Upper lobe of right lung (tissue), 1 donor: Measurements from ENCODE around the gene FBXO30. TPM values are rescaled to one million over a fixed set of nuclear protein-coding genes. Genes with fewer than 3 reads are reported as not detected.

Experiments used
- ATAC-seq: fragments of 200-7000 bp; cut with Tn5 transposase; one replicate; pipeline ENCODE4 v1.9.1; 2020; ENCODE audit warnings: mild to moderate bottlenecking, moderate library complexity
- DNase-seq: peaks from one replicate; pipeline ENCODE4 v3.0.0-alpha.2; 2020
- H3K27ac ChIP-seq: fragments of 200-600 bp; one replicate; pipeline ENCODE4 v1.8.0; 2022
- H3K27me3 ChIP-seq: fragments of 200-600 bp; one replicate; pipeline ENCODE4 v1.8.0; 2022; ENCODE audit warnings: mild to moderate bottlenecking
- H3K36me3 ChIP-seq: fragments of 200-600 bp; one replicate; pipeline ENCODE4 v1.8.0; 2022
- H3K4me1 ChIP-seq: fragments of 200-600 bp; one replicate; pipeline ENCODE4 v1.8.0; 2022
- H3K4me3 ChIP-seq: fragments of 200-600 bp; one replicate; pipeline ENCODE4 v1.8.0; 2022; ENCODE audit warnings: mild to moderate bottlenecking
- H3K9me3 ChIP-seq: fragments of 200-600 bp; one replicate; pipeline ENCODE4 v1.8.0; 2022
- intact Hi-C: fragments of 100-400 bp; cut with DNase I; formaldehyde crosslinking; loops from one replicate; pipeline ENCODE4 v1.11.0; 2022
- total RNA-seq: library from RNA; stranded (reverse); fragmentation: NEBNext Ultra II Directional; extraction: Animal tissue kit (Norgen Biotek cat#: 25700); gene quantifications from one replicate; pipeline ENCODE4 v1.2.1, GENCODE V29; 2021
- TF ChIP-seq, protein P1 (sequence below): fragments of 200-600 bp; IDR thresholded peaks from one replicate; pipeline ENCODE4 v1.8.0; 2022; ENCODE audit warnings: antibody characterized with exemption
- donor health status: DM: no; HTN: yes; CAD: no; lungs with severe emphysema.

The FBXO30 gene
- total RNA-seq, 1 donor from 2014 or later = 9.4 TPM

DNA sequence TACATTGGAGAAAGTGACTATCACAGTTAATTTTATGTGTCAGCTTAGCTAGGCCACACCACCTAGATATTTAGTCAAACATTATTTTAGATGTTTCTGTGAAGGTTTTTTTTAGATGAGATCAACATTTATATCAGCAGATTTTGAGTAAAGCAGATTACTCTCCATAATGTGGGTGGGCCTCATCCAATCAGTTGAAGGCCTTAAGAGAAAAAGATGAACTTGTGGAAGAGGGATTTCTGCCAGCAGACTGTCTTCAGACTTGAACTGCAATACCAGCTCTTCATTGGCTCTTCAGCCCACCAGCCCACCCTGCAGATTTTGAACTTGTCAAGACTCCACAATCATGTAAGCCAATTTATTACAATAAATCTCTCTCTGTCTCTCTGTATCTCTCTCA is 25.1 kb upstream of the FBXO30 start:
- H3K36me3 ChIP-seq = no peaks in the 10 kb centered on the region
- TF ChIP-seq, protein P1, sequence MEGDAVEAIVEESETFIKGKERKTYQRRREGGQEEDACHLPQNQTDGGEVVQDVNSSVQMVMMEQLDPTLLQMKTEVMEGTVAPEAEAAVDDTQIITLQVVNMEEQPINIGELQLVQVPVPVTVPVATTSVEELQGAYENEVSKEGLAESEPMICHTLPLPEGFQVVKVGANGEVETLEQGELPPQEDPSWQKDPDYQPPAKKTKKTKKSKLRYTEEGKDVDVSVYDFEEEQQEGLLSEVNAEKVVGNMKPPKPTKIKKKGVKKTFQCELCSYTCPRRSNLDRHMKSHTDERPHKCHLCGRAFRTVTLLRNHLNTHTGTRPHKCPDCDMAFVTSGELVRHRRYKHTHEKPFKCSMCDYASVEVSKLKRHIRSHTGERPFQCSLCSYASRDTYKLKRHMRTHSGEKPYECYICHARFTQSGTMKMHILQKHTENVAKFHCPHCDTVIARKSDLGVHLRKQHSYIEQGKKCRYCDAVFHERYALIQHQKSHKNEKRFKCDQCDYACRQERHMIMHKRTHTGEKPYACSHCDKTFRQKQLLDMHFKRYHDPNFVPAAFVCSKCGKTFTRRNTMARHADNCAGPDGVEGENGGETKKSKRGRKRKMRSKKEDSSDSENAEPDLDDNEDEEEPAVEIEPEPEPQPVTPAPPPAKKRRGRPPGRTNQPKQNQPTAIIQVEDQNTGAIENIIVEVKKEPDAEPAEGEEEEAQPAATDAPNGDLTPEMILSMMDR = no peak
- H3K4me3 ChIP-seq = no peak overlapping the region
- no peak for DNase-seq
- ATAC-seq = no peak
- intact Hi-C loops = no loop called here
- H3K9me3 ChIP-seq = no peaks in the 10 kb centered on the region
- H3K27me3 ChIP-seq = no peaks in the 10 kb centered on the region
- H3K27ac ChIP-seq = no peak overlapping the region
- H3K4me1 ChIP-seq = peaks cover 12% of the 10 kb centered on the region

DNA sequence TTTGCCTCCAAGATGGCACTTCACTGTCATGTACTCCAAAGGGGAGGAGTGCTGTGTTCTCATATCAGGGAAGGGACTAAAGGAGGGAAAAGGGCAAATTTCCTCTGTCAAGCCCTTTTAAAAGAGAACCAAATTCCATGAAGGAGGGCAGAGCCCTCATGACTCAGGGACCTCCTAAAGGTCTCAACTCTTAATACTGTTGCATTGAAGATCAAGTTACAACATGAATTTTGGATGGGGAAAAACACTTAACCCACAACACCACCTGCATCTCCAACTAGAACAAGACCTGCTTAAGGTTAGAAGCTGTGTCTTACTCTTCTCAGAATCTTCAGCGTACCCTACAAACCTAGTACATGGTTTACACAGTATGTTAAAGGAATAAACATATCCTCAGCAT is 23.7 kb upstream of the FBXO30 start:
- no peak for DNase-seq
- H3K9me3 ChIP-seq = no peaks in the 10 kb centered on the region
- TF ChIP-seq, protein P1 = no peak
- no peaks in the 10 kb centered on the region for H3K27me3 ChIP-seq
- intact Hi-C loops = no loop called here
- no peak overlapping the region for H3K4me3 ChIP-seq
- no peak for ATAC-seq
- H3K4me1 ChIP-seq = peaks cover 12% of the 10 kb centered on the region
- no peak overlapping the region for H3K27ac ChIP-seq
- H3K36me3 ChIP-seq = no peaks in the 10 kb centered on the region

GRCh38 chr6:145836772-145837171 is 22.2 kb upstream of the FBXO30 start:
- TF ChIP-seq, protein P1 = no peak
- H3K36me3 ChIP-seq = no peaks in the 10 kb centered on the region
- intact Hi-C loops = no loop called here
- ATAC-seq = no peak
- DNase-seq = no peak
- no peaks in the 10 kb centered on the region for H3K27me3 ChIP-seq
- H3K4me3 ChIP-seq = no peak overlapping the region
- H3K27ac ChIP-seq = no peak overlapping the region
- H3K4me1 ChIP-seq = no peaks in the 10 kb centered on the region
- no peaks in the 10 kb centered on the region for H3K9me3 ChIP-seq

DNA sequence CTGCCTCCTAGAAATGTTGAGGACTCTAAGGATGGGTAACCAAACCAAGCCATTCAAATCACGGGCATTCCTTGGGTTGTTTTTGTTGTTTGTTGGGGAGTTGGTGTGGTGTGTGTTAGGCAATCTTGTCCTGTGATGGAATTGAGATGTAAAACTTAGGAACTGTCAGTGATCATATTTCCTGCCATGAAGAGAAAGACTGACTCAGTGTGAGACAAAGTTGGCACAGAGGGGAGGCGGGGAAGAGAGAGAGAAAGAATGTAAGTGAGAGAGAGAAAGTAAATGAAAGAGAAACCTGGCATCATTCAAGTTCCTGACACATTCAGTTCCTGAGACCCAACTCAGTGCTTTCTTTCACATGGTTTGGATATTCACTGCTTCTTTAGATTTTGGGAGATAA is 21.6 kb upstream of the FBXO30 start:
- no peak for DNase-seq
- H3K36me3 ChIP-seq = no peaks in the 10 kb centered on the region
- H3K27me3 ChIP-seq = no peaks in the 10 kb centered on the region
- H3K9me3 ChIP-seq = no peaks in the 10 kb centered on the region
- TF ChIP-seq, protein P1 = no peak
- intact Hi-C loops = no loop called here
- H3K27ac ChIP-seq = no peak overlapping the region
- H3K4me1 ChIP-seq = no peaks in the 10 kb centered on the region
- no peak overlapping the region for H3K4me3 ChIP-seq
- no peak for ATAC-seq

- Histone ChIP-seq H3K9me3 (no peaks in the 10 kb centered on the region), H3K4me3 (no peak overlapping the region), H3K4me1 (no peaks in the 10 kb centered on the region), H3K36me3 (no peaks in the 10 kb centered on the region), H3K27me3 (no peaks in the 10 kb centered on the region), H3K27ac (no peak overlapping the region)
- no peak for ATAC-seq
- TF ChIP-seq, protein P1 = no peak
- intact Hi-C loops = no loop called here
- no peak for DNase-seq
Observed at GRCh38 chr6:145830612-145831011, 16.0 kb upstream of the FBXO30 start.

DNA sequence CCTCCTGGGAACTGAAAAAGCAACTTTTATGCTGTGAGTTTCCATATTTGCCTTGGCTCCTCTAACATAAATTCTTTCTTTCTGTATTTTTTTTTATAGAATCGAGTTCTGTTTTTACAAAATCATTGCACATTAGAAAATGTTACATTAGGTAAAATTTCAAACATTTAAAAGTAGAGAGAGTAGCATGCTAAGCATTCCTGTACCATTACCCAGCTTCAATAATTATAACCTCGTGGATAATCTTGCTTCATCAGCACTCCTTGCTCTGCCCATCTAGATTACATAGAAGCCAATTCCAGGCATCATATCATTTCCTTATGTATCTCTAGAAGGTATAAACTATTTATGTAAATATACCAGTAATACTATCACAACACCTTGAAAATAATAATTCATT is 15.4 kb upstream of the FBXO30 start:
- Histone ChIP-seq H3K4me3 (no peak overlapping the region), H3K27me3 (no peaks in the 10 kb centered on the region), H3K4me1 (no peaks in the 10 kb centered on the region), H3K36me3 (no peaks in the 10 kb centered on the region), H3K27ac (no peak overlapping the region), H3K9me3 (no peaks in the 10 kb centered on the region)
- ATAC-seq = no peak
- TF ChIP-seq, protein P1 = no peak
- DNase-seq = no peak
- intact Hi-C loops = no loop called here
